Endothelial cell of hepatic sinusoid (primary cell): ENCODE results near the gene MYO7B.

Experiments used
- in situ Hi-C: cut with HindIII; loops from 2 replicates; pipeline ENCODE4 v1.10.0; 2017; ENCODE audit warnings: low sequenced_read_pairs

MYO7B gene

GRCh38 chr2:127546797-127547196, 11.3 kb downstream of the MYO7B start:
- in situ Hi-C loops: loop anchor here (5.0 kb wide), 1 partner anchor 39 kb away; no protein-coding TSS in a partner anchor

- in situ Hi-C loops: no loop called here
Observed at GRCh38 chr2:127551221-127551930, 15.9 kb downstream of the MYO7B start.

- in situ Hi-C loops: no loop called here
Observed at GRCh38 chr2:127552336-127552735, 16.9 kb downstream of the MYO7B start.

DNA sequence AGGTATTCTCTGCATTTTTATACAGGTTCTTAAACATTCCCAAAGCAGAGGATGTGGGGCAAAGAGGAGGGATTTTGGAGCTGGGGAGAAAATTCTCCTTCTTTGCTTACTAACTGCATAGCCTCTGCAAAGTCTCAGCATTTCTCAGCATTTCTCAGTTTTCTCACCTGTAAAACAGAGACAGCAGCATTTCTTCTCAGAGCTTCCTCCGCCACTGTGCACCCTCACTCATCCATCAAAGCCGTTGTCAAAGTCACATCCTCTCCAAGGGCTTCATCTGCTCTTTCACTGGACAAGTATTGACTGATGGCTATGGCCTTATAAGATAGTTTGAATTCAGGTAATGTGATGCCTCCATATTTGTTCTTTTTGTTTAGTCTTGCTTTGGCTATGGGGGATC, 17.4 kb downstream of the MYO7B start:
- in situ Hi-C loops: no loop called here

DNA sequence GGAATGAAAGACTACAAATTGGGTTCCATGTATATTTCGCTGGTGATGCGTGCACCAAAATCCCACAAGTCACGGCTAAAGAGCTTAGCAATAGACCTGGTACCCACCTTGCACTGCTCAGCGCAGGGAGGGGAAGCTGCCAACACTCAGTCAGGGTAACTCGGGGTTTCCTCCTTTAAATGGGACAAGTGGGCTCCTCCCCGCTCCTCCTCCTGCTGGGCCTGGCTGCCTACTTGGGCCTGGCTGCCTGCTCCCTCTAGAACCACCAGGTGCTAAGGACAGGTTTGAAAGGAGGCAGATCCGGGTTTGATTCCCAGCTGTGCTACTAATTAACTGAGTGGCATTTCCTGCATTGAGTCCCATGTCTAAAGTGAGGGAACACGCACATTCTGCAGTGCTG, 23.4 kb downstream of the MYO7B start:
- in situ Hi-C loops: no loop called here

DNA sequence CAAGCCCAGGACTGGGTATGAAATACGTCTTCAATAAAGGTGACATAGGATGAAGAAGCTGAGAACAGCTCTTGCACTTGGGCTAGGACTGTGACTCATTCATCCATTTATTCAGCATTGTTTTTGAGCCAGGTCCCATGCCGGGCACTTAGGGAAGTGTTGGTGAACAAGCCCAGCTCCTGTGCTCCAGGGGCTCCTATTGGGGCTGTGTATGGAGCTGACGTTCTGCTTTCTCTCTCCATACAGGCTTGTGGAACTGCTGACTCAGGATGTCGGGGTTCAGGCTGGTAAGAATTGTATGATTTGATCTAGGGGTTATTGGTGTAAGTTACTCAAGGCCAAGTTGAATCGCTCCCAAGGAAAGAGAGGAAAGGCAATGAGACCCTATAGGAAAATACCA, 24.0 kb downstream of the MYO7B start:
- in situ Hi-C loops: no loop called here

- in situ Hi-C loops: no loop called here
Observed at GRCh38 chr2:127560201-127560930, 24.9 kb downstream of the MYO7B start.

DNA sequence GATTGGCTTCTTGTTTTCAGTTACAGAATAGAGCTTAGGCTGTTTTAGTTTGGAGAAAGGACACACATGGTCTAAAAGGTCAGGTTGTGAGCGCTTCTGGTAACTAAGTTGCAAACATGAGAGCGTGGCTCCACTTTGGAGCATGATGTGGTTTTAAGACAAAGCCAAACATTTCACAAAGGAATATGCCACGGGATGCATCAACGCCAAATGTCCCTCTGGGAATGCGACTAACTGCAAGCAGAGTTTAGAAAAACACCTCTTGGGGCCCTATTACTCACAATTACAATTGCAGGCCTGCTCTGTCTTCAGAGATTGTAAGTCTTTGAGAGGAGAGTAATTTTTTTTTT, 25.4 kb downstream of the MYO7B start:
- in situ Hi-C loops: no loop called here

GRCh38 chr2:127561371-127561770, 25.9 kb downstream of the MYO7B start:
- in situ Hi-C loops: no loop called here

DNA sequence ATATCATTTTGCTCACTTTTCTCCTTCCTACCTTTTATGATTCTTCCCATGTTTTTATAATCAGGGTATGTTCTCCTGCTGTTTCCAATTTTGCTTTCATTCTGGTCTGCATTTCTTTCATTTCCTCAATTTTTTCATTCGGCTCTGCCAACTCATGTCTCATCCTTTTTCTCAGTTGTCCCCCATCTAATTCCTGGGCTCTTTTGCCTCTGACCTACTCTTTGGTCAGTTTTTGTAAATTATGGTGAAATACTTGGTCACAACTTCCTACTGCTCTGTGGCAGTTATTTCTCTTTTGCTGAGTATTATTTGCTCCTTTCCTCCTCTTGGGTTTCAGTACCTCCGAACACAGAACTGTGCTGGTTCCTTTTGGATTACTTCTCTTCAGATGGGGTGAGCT, 27.5 kb downstream of the MYO7B start:
- in situ Hi-C loops: no loop called here

DNA sequence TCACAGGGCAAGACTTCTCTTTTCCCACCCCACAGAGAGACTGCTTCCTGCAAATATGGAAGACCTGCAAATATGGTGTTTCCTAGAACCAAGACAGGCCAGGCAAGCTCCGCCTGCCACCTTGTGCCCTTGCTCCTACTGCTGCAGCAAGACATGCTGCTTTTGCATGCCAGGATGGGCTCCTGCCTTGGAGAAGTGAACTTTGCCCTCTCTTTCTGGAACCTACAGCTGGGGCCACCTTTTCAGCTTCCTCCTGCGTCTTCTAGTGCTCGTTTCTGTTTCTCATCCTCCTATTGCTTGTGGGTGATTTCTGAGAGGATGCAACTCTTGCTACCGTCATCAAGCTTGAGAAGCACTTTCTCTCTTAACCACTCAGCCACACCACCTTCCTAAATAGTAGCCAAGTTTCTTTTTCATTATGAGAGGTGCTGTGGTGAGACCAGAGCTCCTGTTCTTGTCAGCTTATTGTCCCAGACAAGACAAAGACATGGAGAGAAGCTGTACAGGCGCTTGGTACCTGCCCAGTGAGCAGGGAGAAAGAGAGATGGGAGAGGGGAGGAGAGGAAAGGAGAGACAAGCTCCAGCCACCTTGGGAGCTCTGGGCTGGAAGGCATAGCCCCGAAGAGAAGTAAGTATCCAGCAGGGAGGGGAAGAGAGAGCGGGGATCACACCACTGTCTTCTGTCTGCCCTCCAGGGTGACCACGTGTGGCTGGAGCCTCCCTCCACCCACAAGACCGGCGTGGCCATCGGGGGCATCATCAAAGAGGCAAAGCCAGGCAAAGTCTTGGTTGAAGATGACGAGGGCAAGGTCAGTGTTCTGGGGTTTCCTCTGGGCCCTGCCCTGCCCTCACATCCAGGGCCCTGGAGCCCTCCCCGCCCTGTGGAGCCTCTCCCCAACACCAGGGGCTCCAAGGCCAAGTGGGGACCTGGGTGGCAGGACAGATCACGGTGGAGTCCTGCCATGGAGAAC, 28.3 kb downstream of the MYO7B start:
- in situ Hi-C loops: no loop called here

DNA sequence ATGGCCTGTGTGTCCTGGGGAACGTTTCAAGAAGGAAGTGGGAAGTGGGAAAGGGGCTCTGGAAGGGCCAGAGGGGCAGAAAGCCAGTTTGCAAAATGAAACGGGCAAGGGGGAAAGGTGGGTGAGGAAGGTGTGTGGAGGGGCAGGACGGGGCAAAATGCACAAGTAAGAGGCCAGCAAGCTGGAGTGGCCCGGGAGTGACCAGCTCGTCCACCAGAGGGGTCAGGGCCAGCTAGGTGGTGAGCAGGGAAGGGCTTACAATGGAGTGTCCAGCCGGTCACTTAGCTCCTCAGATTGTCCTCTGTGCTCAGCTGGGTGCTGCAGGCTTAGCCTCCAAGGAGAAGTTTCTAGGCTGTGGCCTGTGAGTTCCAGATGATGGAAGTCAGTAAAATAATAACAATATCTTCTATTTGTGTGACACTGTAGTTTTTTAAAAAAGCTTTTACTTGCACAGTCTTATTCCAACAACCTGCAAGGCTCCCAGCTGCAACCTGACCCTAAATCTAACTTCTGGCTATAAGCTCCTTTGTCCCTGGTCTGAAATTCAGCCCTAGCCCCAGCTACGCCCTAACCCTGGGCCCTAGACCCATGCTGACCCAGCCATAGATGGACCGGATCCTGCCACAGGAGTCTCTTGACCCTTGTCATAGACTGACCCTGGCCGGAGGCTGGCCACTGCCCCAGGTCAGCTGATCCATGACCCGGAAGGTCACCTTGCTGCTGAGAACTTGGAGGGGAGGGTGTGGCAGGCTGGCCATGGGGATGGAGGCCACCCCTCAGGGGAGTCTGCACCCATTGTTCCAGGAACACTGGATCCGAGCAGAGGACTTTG, 29.2 kb downstream of the MYO7B start:
- in situ Hi-C loops: no loop called here

- in situ Hi-C loops: no loop called here
Observed at GRCh38 chr2:127565261-127566138, 30.0 kb downstream of the MYO7B start.

DNA sequence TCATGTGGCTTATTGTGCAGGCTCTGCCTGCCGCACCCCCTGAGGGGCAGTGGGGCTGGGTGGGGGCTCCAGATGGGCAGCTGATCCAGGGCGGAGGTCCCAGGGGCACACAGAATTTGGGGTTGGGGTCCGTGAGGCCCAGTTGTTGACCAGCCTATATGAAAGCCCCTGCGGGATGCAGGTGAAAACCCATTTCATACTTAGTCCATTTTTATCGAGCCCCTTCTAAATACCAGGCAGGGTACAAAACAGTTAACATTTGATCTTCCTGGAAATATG, 30.6 kb downstream of the MYO7B start:
- in situ Hi-C loops: no loop called here

- in situ Hi-C loops: no loop called here
Observed at GRCh38 chr2:127566576-127566975, 31.1 kb downstream of the MYO7B start.

- in situ Hi-C loops: no loop called here
Observed at GRCh38 chr2:127567351-127567854, 31.9 kb downstream of the MYO7B start.

DNA sequence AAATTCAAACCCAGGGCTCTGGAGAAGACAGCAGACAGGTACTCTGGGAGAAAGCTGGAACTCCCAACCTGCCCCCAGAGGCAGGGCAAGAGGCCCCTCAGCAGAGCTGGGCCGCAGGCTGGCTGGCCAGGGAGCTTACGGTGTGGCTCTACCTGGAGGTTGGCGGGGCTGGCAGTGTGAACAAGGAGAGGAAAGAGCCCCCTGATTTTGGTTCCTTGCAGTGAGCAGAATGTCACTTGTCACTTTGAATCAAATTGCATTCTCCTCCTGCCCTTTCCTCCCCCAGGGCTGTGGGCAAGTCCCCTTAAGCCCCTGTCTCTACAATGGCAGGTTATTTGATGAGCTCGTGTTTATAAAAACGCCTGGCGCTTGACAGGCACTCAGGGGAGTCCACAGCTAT, 32.6 kb downstream of the MYO7B start:
- in situ Hi-C loops: no loop called here

- in situ Hi-C loops: no loop called here
Observed at GRCh38 chr2:127569666-127570065, 34.2 kb downstream of the MYO7B start.
